ENCODE results near the gene UCHL1.

- TF ChIP-seq CTCF (IDR thresholded peaks at IDR 0.05) (no peak), POLR2A (IDR thresholded peaks at IDR 0.05) (no peak)
These were observed 49.4 kb upstream of the UCHL1 start for GRCh38 chr4:41207291-41207831.

All from right lobe of liver (tissue), 4 donors.